NCI-H2196 treated with DMSO at 0.1 percent for 48 hours (cell line): Measurements from ENCODE around the gene ANKS3.

ENCODE experiments used
- DNase-seq: peaks from one replicate; lab custom pipeline; 2025; ENCODE audit not compliant: unreplicated experiment; lab: John Stamatoyannopoulos, UW

Gene ANKS3

DNA sequence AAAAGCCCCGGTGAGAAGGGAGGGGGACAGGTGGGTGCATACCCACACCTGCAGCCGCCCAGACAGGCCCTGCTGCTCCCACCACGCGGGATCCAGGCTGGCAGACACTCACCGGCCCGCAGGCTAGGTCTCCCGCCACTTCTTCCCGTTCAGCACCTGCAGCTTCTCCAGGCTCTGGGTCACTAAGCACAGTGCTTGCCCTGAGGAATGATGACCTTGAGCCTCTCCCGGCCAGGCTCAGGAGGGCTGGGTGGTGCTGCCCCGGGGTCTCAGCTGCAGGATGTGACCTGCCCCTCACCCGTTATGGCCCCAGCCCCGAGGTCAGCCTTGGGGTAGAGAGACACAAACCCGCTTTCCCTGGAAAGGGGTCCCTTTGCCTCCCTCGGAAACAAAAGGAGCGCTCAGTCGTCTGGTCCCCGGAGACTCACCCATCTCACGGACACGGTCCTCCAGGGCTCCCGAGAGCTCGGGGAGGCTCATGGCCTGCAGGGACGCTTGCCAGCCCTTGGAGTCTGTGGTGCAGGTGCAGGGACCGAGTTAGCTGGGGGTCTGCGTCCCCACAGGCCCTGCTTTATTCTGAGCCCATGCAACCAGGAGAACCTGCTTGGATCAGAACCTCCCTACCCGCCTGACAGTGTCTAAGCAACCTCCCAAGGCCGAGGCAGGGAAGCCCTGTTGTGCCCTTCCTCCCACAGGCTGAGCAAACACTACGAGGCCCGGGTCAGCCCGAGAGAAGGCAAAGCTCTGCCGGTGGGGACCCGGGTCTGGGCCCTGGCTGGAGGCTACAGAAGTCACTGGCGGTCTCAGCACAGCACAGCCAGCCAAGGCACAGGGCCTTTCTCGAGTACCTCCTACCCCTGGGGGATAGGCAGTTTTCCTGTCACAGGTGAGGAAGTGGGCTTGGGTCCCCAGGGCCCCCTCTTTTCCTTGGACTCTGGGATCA is 36.9 kb downstream of the ANKS3 start:
- DNase-seq = no peak

GRCh38 chr16:4696172-4696904 is 37.7 kb downstream of the ANKS3 start:
- no peak for DNase-seq

DNA sequence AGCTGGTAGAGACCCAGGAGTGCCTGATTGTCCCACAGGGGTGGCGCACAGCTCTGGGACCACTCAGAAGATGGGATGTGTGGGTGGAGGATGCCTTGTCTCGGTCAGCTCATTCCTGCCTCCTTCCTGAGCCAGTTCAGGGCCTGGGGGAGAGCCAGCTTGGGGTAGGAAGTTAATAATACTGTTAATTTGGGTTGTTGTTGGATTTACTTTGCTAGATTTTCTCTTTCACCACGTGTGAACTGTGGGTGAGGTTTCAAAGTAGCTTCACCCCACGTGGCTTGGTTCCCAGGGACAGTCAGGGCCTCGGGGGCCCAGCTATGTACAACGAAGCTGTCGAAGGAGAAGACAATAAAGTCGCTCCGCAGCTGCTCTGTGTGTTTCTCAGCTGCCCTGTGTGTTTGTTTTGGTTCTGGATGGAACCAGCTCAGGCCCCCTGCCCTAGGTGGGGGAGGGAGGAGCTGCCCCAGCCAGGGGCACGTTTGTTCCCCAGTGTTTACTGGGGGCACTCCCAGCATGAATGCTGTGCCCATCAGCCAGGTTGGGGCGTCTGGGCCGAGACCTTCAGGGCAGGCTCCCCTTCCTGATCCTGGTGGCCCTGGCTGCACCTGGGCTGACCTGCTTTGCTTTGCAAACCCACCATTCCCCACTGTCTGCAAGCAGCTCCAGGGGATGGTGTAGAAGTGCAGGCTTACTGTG is 38.4 kb downstream of the ANKS3 start:
- DNase-seq = no peak

GRCh38 chr16:4694642-4695451 is 39.2 kb downstream of the ANKS3 start:
- DNase-seq = no peak

DNA sequence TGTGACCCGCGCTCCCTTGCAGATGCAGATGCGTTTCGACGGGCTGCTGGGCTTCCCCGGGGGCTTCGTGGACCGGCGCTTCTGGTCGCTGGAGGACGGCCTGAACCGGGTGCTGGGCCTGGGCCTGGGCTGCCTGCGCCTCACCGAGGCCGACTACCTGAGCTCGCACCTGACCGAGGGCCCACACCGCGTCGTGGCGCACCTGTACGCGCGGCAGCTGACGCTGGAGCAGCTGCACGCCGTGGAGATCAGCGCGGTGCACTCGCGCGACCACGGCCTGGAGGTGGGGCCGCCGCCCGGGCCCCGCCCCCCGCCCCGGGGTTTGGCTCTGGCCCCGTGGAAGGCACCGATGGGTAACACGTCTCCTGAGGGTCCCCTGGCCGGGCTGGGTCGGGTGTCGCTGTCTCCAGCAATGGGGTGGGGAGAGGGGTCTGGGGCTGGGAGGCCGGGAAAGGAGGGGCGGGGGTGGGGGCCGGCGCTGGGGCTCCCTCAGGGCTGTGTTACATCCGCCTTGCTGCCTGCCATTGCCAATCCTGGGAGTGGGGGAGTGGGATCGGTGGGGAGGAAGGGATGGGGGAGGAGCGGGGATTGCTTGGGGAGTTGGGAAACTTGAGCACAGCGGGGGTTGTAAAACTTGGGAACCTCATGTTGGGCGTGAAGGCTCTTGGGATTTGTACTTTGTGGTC is 40.0 kb downstream of the ANKS3 start:
- no peak for DNase-seq

DNA sequence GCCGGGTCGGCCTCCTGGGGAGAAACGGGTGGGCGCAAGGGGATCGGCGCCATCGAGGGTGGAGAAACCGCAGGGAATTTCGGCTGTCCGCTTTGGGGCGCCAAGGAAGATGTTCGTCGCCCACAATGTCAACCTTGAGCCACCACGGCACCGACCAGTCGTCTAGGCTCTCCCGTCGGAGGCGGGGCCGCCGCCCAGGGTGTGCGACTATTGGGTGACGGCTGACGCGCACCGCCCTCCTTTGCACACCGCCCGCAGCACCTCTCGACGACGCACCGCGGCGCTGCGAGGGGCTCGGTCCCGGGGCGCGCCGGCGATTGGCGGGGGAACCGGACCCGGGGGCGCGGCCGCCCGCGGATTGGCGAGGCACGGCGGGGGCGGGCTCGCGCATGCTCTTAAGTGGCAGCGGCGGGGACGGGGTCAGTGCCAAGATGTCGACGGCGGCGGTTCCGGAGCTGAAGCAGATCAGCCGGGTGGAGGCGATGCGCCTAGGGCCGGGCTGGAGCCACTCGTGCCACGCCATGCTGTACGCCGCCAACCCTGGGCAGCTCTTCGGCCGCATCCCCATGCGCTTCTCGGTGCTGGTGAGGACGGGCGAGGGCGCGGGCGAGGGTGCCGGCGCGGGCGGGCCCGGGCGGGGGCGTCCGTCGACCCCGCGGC is 40.6 kb downstream of the ANKS3 start, which contains the start of gene NUDT16L1:
Gene NUDT16L1, plus strand, starts transcription at position 267 of the 660 bp plus-strand sequence. Its CDS starts 165 bp downstream, at position 432.
- DNase-seq = peak; percentile 95

DNA sequence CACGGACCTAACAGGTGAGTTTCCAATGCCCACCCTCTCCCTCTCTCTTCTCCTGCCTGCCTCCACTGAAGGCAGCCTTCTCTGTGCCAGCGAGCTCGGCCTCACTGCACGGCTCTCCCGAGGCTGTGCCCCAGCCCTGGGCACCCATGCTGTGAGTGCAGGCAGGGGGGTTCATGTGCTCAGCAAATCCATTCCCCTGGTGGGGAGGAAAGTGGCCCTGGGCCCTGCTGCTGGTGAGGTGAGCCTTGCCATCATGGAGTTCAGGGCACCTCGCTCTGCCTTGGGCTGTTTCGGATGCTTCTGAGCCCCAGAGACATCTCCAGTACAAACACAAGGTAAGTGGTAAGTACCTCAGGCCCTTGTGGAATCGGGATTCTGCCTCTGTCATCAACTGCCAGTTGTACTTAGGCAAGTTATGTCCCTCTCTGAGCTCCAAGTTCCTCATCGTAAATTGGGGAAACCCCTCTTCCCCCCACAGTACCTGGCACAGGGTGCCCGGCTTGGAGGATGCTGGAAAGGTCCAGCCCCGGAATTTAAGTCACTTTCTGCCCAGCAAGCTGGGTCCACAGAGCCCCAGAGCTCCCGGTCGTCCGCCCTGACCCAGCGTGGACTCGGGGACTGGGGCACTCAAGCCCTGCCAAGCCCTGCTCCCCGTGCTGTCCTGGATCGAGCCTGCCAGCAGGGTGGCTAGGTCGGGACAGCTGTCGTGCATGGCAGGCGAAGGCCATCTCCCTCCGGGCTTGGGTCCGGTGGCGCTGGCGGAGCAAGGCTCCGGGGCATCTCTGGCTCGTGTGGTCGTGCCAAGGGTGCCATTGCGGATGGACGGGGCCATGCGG is 41.4 kb downstream of the ANKS3 start:
- no peak for DNase-seq

DNA sequence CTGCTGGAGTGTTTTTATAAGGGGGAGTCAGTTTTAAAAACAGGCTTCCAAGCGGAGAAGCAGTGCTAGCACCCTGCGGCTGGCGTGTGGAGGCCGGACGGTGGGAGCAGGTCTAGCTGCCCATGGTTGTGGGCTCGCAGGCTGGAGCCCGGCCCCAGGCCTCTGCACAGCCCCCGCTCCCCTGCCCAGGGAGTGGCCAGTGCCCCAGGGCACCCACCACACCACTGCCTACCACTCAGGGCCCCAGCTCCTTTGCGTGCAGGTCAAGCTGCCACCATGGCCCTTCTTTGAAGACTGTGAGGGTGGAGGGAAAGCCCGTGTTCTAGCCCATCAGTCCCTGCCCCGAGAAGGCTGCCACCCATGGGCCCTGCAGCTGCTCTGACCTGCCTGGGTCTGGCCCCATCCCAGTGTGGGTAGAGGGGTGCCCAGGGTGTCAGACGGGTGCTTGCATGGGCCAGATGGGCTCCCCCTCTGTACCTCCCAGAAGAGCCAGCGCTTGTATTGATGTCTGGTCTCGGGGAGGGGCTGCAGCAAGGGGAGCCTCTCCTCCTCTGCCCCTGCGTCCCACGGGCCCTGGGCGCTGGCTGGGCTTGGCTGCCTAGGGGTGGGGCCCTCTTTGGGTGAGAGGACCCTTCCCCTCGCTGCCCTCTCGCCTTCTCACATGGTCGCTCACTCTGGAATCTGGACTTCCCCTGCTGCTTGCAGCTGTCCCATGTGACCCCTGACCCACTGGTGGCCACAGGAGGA is 42.2 kb downstream of the ANKS3 start:
- no peak for DNase-seq

DNA sequence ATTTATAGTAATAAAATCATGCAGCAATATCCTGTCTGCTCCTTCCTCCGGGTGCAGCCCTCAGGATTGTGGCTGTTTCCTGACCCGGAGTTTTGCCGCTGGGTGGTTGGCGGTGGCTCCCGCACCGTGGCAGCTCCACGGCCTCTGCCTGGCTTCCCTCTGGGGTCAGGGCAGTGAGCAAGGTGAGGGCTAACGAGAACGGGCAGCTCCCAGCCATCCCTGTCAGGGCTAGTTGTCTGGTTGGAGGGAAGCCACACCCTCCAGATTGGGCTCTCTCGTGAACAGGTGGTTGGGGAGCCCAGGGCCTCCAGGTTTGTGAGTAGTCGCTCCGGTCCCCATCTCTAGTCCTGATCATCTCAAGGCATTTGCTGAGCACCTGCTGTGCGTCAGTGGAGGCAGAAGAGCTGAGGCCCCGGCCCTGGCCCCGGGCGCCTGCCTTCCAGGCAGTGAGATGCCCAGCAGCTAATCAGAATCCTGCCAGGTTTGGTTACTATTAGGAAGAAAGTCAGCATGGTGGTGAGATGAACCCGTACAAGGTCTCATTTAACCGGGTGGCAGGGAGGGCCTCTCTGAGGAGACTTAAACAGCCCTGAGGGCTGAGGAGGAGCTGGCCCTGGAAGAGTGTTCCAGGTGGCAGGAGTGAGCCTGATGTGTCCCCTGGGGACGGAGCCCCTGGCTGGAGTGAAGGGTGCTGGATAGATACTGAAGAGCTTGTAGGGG is 43.0 kb downstream of the ANKS3 start:
- no peak for DNase-seq

- no peak for DNase-seq
Observed at GRCh38 chr16:4689864-4690704, 44.0 kb downstream of the ANKS3 start.

DNA sequence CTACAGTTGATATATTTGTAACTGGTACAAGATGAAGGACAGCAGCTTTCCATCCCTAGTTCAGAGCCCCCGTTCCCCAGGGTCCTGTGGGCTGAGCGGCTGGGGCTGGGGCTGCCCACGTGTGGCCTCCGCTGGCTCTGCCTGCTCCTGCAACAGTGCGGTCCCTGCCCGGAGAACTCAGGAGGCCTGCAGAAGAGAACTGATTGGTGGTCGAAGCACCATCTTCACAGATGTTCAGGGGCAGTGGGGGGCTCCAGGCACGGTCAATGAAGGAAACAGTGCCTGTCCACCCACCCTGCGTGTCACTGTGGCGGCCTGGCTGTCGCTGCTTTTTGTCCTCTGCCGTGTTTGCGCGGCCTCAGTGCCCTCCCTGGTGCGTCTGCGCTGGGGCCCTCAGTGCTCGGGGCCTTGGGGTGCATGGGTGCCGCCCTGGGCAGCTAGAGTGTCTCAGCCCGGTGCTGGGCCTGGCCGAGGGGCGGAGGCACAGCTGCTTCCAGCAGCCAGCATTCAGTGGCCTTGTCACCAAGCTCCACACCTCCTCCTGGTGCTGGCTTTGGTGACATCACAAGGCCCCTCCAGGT is 44.9 kb downstream of the ANKS3 start:
- no peak for DNase-seq

DNA sequence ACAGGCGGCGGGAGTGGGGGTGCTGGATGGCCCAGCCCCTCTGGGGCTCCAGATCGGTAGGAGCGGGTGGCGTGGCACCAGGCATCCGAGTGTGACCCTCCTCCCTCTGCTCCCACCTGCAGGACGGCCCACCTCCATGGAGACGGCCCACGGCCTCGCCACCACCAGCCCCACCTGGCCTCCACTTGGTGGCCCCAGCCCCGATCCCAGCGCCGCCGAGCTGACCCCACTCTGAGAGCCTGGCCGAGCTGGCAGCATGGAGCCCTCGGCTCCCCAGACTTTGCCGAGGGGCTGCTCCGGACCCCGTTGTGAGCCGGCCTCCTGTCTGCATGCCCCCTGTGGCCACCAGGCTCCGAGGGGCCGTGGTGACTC is 45.4 kb downstream of the ANKS3 start:
- DNase-seq = no peak

DNA sequence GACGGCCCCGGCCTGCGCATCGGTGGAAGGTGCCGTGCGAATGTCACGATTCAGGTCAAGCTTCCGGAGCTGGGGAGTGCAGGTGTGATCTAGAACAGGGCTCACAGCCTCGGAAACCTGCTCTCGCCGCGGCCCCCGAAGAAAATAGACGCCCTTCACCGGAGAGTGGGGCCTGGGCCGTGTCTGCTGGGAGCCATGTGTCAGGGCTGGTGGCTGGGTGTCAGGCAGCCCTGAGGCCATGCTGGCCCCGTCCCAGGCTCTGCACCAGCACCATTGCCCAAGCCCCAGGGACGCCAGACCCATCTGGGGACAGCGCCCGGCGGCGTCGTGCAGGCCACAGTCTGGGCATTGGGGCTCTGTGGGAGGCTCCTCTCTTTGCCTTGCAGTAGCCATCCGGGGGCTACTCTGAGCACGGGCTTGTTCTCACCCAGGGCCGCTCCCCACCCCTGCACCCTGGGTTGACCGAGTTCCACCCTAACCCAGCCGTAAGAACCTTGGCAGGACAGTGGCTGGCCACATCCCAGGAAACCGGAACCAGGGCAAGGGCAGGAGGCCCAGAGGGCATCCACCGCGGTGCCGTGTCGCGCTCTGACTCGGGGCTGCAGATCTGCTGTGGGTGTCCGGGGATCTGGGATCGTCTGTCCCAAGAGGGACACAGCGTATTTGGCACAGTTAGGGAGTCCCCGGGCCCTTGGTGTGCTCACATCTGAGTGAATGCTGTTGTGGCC is 46.0 kb downstream of the ANKS3 start:
- no peak for DNase-seq

DNA sequence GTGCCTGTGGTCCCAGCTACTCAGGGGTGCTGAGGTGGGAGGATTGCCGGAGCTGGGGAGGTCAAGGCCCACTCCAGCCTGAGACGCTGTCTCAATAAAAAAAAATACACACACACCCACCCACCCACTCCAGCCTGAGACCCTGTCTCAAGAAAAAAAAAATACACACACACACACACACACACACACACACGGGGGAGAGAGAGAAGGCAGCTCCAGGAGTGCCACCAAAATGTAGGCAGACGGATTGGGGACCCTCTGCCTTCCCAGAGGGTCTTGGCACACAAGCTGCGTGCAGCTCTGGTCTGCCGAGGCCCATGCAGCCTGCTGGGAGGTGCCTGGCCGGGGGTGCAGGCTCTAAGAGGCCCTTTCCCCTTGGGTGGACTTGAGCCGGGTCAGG is 46.7 kb downstream of the ANKS3 start:
- DNase-seq = no peak

GRCh38 chr16:4686497-4687210 is 47.4 kb downstream of the ANKS3 start:
- no peak for DNase-seq
